ENCODE measurements around the gene SLC45A3.

DNA sequence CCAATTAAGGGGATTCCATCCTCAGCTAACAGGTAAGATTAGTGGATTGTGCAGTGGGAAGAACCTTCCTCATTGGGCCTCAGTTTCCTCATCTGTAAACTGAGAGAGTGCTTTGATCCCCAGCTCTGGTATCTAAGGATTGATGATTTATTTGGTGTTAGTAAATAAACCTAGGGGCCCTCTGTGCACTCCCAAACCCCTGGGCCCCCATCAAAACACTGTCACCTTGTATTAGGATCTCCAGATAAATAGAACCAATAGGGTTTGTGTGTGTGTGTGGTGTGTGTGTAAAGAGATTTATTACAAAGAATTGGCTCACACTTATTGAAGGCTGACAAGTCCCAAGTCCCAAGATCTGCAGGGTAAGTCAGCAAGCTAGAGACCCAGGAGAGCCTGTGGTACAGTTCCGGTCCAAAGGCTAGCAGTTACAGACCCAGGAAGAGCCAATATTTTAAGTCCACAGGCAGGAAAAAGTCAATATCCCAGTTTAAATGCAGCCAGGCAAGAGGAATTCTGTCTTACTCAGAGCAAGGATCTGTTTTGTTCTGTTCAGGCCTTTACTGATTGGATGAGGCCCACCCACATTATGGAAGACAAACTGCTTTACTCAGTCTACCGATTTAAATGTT is 37.5 kb downstream of the SLC45A3 start:
- TF ChIP-seq, protein P1, sequence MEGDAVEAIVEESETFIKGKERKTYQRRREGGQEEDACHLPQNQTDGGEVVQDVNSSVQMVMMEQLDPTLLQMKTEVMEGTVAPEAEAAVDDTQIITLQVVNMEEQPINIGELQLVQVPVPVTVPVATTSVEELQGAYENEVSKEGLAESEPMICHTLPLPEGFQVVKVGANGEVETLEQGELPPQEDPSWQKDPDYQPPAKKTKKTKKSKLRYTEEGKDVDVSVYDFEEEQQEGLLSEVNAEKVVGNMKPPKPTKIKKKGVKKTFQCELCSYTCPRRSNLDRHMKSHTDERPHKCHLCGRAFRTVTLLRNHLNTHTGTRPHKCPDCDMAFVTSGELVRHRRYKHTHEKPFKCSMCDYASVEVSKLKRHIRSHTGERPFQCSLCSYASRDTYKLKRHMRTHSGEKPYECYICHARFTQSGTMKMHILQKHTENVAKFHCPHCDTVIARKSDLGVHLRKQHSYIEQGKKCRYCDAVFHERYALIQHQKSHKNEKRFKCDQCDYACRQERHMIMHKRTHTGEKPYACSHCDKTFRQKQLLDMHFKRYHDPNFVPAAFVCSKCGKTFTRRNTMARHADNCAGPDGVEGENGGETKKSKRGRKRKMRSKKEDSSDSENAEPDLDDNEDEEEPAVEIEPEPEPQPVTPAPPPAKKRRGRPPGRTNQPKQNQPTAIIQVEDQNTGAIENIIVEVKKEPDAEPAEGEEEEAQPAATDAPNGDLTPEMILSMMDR (IDR thresholded peaks at IDR 0.05) = no peak
- no peak for TF ChIP-seq POLR2A (IDR thresholded peaks at IDR 0.05)
